GM18868 (cell line): Measurements from ENCODE around the gene PTGES2.
A peak's percentile ranks its signal among the peaks of the same experiment; 100 is the strongest.
"Not testable (repeated sequence)": the region's sequence is repeated elsewhere in the genome, so short reads cannot be mapped to it uniquely, and the experiment has no call there.

ENCODE experiments used
- ATAC-seq: cut with Tn5 transposase; IDR thresholded peaks from one replicate; pipeline ENCODE4 v1.9.1; 2021; ENCODE audit warnings: mild to moderate bottlenecking, moderate library complexity; ENCODE audit not compliant: unreplicated experiment

The PTGES2 gene

DNA sequence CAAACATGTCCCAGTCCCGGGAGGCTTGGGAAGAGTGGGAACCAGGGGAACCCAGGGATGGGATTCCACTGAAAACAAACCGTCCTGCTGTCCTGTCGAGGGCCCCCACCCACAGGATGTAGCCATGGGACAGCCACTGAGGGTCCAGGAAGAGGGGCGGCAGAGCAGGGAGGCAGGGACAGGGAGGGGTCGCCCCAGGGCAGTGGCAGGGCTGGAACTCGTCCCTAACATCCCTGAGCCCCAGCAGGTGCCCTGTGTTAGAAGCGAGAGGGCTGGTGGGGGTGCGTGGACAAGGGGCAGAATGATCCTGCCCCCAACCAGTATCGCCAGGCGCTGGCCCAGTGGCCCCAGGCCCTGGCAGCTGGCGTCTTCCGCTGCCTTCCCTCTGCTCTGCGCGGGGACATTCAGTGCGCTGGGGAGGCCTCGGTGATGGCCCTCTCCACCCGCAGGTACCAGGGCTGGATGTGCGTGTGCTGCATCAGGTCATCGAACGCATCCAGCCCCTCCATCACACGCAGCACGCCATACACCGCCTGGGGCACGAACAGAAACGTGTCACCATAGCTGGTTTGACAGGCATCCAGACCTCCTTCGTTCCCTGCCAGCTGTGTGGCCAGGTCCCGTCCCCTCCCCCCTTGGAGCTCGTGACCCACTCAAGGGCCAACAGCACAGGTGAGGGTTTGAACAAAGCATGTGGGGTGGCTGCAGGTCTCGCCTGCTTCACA is 6.6 kb downstream of the PTGES2 start:
- ATAC-seq = no peak

GRCh38 chr9:128120061-128120740 is 7.3 kb downstream of the PTGES2 start:
- ATAC-seq = no peak

DNA sequence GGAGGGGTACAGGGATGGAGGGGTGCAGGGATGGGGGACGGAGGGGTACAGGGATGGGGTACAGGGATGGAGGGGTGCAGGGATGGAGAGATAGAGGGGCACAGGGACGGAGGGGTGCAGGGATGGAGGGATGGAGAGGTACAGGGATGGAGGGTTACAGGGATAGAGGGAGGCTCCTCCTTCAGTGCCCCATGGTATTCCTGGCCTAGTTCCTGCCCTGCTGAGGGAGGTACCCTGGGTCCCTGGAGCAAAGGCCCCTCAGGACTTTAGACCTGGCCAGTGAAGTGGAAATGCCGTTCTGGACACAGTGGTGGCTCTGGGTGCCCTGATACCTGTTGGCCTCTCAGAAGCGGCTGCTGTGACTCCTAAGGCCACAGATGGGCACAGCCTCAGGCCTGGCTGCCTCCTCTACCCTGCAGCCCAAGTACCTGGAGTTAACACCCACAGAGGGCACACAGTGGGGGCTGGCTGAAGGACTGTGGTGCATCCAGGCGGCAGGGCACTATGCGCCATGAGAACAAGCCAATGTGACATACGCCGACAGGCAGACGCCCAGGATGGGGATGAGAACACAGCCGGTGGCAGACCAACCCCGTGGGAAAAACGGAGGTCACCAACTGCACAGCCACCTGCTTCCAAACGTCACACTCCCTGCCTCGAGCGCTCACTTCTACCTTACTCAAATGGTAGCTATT is 8.4 kb downstream of the PTGES2 start:
- ATAC-seq = no peak

- no peak for ATAC-seq
Observed at GRCh38 chr9:128118472-128118857, 9.1 kb downstream of the PTGES2 start.

DNA sequence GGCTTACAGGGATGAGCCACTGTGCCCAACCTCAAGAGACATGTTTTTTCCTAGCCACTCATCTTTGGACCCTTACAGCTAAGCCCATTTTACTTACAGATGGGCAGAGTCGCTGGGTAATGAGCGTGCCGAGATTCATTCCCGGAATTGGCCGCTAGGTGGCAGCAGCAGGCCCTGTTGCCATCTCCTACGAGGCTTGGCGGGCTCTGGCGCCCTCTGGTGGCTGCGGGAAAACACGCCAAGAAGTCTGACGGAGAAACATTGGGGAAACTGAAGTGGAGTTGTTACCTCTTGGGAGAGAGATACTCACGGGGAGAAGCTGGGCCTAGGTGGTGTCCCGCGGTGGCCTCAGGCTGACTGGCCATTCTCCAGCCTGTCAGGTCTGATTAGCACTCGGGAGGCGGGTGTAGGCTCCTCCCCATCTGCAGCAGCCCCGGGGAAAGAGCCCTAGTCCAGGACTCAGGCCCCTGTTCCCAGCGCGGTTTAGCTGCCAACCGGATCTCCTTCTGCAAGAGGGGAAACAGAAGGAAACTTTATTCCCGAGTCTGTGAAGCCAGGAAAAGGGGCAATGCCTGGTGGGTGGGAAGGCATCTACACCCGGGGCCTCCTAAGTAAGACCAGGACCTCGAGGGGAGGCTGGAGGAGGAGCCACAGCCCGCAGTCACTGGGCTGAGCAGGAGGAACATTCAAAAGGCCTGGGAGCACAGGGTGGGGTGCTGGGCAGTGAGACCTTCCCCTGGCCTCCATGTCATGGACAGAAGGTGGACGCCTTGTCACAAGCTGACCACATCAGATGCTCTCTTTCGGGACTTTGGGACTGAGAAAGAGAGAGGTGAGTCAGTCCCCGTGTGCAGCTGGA is 9.7 kb downstream of the PTGES2 start:
- no peak for ATAC-seq

DNA sequence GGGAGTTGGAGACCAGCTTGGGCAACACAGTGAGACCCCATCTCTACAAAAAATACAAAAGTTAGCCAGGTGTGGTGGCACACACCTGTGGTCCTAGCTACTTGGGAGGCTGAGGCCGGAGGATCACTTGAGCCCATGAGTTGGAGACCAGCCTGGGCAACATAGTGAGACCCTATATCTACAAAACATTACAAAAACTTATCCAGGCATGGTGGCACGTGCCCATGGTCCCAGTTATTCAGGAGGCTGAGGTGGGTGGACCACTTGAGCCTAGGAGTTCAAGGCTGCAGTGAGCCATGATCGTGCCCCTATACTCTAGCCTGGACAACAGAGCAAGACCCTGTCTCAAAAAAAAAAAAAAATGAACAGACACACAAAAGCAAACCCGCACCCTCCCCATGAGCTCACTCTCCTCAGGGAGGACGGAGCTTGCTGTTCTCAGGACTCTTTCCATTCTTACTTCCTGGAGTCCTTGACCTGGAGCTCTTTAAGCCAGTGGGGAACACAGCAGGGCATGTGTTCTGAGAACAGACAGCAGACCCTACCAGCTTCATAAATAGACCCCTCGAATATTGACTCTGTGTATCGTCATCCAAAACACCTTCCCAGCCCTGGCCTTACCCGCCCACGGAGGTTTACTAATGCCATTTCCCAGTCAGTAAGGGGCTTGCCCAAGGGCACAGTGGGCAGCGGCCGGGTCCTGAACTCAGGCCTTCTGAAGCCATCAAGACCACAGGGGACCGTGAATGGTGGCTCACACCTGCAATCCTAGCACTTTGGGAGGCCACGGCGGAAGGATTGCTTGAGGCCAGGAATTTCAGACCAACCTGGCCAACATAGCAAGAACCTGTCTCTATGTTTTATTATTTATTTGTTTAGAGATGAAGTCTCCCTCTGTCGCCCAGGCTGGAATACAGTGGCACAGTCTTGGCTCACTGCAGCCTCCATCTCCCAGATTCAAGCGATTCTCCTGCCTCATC is 11.1 kb downstream of the PTGES2 start:
- no peak for ATAC-seq

DNA sequence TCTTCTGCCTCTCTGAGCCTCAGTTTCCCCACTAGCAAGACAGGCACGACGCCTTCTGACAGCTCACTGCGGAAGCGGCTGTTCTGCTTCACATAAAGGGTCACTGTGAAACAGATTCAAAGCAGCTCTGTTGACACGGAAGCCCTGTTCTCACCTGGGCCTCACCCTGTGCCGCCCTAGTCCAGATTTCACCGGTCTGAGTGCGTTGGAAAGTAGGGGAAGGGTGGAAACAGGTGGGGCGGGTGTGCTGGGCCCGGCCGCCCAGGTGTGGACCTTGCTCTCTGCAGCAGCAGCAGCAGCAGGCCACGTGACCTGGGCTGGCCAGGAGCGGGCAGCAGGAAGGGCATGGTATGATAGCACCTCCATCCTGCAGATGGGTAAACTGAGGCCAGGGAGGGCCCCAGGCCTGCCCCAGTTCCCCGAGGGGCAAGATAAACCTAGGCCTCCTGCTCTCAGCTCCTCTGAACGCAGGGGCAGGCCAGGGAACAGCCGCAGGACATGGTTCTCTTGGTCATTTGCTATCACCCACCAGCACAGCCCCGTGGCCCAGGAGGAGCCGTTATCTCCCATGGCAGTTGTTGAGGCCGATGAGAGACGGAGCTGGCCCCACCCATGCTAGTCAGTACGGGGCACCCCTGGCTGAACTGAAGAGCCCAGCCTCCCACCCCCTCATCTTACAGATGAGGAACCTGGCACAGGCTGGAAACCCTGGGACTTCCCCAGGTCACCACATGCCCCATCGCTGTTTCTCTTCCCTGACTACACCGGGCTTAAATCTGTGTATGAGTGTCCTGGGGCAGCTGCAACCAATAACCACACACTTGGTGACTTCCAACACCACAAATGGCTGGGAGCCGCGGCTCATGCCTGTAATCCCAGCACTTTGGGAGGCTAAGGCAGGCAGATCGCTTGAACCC is 12.1 kb downstream of the PTGES2 start:
- ATAC-seq = peak; percentile 59

GRCh38 chr9:128114326-128115186 is 13.0 kb downstream of the PTGES2 start:
- no peak for ATAC-seq

GRCh38 chr9:128113526-128114325 is 13.8 kb downstream of the PTGES2 start:
- no peak for ATAC-seq

GRCh38 chr9:128111726-128112125 is 15.8 kb downstream of the PTGES2 start:
- not testable (repeated sequence) for ATAC-seq

- ATAC-seq = no peak
Observed at GRCh38 chr9:128109050-128109709, 18.3 kb downstream of the PTGES2 start.

GRCh38 chr9:128108269-128109049 is 19.1 kb downstream of the PTGES2 start:
- ATAC-seq = no peak

DNA sequence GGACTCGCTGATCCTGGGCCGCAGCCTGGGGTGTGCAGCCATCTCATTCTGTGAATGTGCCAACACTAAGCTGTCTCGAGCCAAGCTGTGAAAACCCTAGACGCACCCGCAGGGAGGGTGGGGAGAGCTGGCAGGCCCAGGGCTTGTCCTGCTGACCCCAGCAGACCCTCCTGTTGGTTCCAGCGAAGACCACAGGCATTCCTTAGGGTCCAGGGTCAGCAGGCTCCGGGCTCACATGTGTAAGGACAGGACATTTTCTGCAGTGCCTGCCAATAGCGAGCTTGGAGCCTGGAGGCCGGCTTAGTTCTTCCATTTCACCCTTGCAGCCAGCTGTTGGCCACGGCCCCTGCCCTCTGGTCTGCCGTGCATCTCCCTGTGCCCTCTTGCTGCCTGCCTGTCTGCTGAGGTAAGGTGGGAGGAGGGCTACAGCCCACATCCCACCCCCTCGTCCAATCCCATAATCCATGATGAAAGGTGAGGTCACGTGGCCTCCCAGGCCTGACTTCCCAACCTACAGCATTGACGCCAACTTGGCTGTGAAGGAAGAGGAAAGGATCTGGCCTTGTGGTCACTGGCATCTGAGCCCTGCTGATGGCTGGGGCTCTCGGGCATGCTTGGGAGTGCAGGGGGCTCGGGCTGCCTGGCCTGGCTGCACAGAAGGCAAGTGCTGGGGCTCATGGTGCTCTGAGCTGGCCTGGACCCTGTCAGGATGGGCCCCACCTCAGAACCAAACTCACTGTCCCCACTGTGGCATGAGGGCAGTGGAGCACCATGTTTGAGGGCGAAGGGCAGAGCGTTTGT is 19.9 kb downstream of the PTGES2 start:
- ATAC-seq = no peak

DNA sequence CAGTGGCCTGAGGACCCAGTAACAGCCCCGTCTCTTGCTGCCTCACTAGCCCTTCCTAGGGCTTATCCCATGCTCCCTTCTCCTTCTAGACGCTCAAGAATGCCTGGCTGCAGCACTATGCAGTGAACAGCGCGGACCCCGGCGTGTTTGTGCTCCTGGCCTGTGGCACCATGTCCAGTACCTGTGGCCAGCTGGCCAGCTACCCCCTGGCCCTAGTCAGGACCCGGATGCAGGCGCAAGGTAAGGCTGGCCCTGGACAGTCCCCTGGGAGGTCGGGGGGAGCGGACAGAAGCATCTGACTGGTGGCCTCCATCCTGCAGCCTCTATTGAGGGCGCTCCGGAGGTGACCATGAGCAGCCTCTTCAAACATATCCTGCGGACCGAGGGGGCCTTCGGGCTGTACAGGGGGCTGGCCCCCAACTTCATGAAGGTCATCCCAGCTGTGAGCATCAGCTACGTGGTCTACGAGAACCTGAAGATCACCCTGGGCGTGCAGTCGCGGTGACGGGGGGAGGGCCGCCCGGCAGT is 20.5 kb downstream of the PTGES2 start:
- ATAC-seq = no peak
